GM21825 (cell line): ENCODE measurements around the gene DGUOK.
"Not testable (repeated sequence)": the region's sequence is repeated elsewhere in the genome, so short reads cannot be mapped to it uniquely, and the experiment has no call there.

Experiments used
- ATAC-seq: cut with Tn5 transposase; IDR thresholded peaks from one replicate; pipeline ENCODE4 v1.9.1; 2021; ENCODE audit warnings: mild to moderate bottlenecking, moderate library complexity; ENCODE audit not compliant: unreplicated experiment

The DGUOK gene

DNA sequence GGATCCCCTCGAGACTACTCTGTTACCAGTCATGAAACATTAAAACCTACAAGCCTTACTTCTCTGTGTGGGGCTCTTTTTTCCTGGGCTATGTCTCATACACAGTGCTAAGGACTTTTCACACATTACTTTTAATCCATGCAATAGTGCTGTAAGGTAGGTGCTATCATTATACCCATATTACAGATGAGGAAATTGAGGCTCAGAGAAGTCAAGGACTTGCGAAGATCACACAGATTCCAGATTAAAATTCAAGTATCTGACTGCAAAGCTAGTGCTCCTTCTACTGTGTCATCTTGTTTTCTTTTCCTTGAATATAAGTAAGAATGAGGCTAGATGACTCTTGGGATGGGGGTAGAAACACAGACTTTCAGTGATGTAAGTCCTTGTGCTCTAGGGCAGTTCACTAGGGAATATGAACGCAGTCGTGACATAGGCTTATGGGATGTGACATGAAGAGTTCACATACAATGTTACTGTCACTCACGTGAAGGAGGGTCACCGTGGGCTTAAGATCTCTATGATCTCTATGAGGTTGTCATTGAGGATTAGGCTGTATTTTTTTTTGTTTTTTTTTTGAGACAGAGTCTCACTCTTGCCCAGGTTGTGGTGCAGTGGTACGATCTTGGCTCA is 7.0 kb upstream of the DGUOK start:
- ATAC-seq, result no peak

DNA sequence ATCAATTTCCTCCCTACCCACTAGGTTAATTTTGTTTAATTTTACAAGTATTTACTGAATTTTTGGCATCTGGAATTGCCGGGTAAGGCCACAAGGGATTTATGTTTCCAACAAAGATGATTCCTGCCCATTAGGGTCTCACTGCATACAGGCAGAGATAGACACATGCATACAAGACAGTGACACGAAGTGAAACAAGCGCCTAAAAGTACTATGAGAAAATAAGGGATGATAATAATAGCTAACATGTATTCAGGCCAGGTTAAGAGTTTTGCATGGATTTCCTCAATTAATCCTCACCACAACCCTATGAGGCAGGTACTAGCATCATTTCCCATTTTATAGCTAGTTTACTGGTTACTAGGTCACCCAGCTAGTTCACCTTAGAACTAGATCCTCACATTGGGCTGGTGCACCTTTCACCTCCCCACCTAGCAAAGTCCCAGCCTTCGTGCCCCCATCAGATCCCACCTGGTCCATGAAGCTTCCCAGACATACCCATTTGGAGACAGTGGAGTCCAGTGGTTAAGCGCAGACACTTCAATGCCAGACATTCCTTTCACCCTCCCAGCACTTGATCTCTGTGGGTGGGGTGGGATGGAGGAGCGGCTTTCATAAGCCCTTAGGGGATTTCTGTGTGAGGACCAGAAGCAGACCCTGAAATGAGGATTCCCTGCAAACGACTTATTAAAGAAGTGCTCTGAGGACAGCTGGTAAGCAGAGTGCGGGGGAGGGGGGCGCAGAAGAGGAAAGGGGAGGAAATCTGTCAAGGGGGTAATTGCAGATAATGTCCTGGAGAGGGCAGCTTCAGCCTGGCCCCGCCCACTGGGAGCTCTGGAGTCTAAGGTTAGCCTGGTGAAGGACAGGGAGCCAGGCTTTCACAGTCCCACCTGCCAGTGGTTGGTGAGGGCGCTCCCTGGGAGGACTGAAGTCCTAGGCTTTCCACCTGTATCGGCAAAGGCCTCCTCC is 5.8 kb upstream of the DGUOK start:
- no peak for ATAC-seq

DNA sequence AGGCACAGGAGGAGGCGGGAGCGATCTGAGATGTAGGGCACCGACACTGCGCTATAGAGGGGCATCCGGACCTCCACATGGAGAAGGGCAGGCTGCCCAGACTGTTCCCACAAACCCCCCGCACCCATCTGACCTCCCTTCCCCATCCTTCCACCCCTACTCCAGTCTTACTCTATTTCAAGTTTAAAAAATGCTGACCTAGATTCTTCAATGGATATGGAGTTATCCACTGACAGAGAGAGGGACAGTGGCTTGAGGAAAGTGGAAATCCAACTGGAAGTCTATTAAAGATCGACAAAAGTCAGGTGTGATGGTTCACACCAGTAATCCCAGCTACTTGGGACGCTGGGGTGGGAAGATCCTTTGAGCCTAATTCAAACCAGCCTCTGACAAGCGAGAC is 5.1 kb upstream of the DGUOK start:
- ATAC-seq, result no peak

DNA sequence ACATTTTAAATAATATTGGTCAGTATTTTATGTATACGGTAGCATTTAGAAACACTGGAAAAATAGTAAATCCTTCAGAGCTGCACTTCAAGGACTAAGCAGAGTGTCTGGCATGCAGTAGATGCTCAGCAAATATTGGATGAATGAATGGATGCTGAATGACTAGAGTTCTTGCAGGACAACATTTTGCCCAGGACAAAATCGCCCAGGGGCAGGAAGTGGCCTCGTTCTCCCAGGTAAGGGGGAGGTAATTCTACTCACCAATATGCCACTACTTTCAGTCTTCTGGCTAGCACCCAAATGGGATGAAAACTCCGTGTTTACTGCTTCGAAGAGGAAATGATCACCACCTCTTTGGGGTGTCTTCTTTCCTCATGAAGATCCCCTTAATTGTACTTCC is 4.0 kb upstream of the DGUOK start:
- ATAC-seq, result no peak

DNA sequence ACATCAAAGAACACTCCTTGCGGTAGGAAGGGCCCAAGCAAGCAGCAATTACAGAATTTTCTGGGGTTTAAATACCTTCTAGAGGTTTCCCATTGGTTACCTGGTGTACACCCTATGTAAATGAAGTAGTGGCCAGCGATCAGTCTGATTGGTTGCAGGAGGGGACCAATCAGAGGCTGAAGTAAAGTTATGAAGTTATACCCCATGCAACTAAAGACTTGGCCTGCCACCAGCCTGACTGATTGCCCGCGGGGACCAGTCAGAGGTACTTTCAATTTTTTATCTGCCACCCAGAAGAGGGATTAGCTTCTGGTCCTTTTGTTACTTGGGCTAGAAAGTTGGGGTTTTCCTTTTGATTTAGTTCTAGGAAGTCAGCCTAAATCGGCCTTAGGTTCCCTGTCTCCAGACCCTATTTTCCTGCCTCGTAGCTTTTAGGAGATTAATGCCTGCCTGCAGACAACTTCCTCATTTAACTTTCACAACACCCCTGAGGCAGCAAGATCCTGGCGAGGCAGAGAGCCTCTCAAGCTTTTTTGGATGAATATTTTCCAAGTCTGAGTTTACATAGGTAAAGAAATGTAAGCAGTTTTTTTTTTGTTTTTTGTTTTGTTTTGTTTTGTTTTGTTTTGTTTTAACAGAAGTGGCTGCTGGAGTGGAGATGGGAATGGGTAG is 1.5 kb upstream of the DGUOK start:
- no peak for ATAC-seq

DNA sequence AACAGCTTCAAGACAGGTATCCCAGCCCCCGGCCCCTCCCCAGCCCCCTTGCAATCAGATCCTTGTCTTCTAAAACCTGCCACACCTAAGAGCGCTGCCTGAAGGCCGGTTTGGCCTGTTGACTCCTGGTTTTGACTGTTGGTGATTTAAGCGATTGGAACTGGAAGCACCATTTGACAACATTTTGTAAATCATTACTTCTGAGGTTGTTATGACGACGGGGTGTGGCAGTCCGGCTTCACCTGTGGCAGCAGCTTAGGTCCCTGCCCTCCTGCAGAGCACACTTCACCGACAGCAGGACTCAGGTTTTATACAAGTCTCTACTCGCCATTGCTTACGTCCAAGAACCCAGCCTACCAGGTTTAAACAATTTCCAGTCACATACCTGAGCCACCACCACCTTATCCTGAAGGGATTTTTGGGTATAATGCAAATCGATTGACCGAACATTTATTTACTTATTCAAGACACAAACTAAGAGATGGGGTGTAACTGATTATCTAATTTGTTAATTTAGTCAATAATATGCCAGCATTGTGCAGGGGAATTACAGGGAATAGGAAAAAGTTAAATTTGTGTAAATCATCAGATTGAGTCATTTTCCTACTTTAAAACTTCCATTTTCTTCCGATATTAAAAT is 707 bp upstream of the DGUOK start:
- no peak for ATAC-seq

DNA sequence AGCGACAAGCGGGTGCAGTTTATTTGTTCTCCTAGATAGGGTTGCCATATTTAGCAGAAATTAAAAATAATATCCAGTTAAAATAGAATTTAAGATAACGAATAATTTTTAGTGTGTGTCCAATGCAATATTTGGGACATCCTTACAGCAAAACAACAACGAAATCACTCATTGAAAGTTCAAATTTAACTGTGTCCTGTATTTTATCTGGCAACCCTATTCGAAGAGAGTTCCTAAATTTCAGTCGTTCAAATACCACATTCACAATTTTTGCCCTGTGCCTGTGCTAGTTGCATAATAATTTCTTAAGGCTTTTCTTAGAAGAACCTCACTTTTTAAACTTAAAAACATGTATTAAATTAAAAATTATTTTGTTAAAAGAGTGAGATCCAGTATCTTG is 664 bp downstream of the DGUOK start:
- no peak for ATAC-seq

DNA sequence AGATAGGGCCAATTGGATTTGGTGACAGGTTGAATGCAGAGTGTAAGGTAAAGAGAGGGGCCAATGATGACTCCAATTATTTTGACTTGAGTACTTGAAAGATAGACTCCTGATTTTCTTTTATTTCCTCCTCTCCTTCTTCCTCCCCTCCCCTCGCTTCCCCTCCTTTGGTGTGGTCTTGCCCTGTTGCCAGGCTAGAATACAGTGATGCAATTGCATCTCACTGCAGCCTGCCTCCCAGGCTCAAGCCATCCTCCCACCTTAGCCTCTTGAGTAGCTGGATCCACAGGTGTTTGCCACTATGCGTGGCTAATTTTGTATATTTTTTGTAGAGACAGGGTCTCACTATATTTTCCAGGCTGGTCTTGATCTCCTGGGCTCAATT is 2.3 kb downstream of the DGUOK start:
- no peak for ATAC-seq

DNA sequence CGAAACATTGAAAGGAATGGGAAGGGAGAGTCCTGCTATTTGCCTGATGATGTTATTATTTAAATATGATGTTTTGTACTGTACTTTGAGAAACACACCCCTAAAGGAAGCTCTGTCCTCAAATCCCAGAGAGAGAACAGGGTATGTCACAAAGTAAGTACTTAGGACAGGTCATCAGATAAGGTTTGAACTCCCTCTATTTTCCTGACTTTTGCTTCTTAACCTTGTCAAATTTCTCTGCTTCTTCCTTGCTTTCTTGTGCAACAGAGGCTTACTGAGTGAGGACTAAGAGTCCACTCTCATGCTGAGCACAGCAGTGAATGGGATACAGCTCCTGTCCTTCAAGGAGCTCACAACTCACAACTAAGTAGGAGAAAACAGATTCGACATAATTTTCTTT is 3.7 kb downstream of the DGUOK start:
- ATAC-seq, result no peak

DNA sequence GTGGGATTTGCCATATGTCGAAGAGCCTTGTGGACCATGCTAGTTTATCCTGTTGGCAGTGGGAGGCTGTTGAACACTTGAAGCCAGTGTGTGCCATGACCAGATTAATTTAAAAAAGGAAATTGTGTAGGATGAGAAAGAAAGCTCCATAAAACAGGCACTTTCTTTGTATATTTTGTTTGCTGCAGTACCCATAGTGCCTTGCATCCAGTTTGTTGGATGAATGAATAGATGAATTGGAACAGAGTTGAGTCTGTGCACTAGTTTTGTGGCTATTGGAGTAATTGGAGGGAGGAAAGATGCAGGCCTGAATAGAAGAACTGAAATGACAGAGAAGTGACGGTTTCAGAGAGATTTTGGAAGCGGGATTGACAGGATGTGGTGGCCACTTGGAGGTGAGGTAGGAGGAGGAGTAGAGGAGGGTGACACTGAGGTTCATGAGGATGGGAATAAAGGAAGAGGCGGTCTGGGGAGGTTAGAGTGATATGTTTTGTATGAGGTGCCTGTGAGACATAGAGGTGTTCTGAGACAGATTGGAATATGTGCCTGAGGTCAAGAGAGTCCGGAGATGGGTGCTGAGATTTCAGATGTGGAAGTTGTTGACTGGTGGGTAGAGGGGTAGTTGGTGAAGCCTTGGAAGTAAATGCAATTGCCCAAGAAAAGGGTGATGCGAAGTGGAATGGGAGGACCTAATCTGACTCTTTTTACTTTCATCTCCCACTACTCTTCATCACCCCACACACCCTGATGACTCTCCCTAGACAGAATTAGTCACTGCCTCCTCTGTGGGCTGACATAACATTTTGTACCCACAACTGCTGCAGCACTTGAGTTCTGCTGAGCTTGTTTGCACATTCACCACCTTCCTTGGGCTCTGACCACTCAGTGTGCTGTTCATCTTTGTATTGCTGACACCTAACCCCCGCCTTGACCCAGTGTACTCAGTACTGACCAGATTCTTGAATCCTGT is 5.1 kb downstream of the DGUOK start:
- ATAC-seq, result no peak

DNA sequence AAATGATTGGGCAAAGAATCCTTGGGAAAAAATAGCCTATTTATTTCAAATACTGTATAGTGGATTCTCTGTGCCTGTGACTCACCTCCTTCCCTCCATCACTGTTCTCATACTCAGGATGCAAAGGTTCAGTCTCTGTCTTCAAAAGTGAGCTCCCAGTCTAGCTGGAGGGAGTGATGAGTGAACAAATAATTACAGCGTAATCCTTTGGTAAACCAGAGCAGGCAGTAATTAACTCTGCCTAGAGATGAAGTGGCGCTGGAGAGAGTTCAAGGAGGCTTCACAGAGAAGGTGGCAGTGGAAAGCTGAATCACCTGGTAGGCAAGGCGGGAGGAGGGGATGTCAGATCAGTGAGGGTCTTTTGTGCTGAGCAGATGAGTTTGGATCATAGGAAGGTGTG is 6.5 kb downstream of the DGUOK start:
- no peak for ATAC-seq

DNA sequence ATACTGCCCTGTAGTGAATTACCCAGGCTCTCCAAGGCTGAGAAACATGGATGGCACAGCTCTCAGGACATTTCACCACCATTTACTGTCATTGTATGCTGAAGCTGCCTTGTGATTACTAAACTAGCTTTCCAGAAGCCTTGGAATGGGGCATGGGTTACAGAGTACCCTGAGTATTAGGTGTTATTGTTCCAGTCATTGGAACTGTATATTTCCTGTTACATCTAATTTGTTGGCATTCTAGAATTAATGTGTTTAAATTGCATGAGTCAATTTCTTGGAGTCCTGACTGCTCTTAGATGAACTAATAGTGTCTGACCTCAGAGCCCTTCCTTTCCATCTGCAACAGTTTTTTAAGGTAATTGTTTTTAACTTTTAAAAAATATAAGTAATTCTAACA is 9.0 kb downstream of the DGUOK start:
- ATAC-seq, result no peak

DNA sequence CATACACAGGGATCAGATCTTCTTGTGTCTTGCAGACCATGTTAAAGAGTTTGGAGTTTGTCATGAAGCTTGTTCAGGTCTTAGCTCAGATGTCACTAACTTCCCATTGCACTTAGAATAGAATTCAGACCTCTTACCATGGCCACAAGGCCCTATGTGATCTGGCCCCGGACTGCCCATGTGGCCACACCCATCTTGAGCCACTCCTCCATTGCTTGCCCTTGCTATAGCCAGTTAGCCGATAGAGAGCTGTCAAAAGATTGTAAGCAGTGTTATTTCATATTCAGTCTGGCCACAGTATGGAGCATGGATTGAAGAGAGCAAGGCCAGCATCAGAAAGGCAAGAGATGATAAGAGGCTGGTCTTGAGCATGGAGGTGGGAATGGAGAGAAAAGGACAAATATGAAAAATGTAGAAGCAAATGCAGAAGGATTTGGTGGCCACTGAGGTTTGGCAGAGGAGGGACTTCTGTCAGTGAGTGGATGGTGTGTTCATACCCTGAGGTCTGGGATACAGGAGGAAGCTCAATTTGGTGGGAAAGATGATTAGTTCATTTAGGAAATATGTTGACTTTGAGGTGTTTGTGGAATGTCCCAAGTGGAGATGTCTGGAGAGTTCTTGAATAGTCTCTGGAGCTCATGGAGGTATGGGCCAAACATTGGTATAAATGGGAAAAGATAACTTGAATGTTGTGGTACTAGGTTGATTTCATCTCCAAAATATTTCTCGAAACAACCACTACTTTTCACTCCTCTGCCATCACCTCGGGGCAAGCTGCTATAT is 10.6 kb downstream of the DGUOK start:
- ATAC-seq, result no peak

DNA sequence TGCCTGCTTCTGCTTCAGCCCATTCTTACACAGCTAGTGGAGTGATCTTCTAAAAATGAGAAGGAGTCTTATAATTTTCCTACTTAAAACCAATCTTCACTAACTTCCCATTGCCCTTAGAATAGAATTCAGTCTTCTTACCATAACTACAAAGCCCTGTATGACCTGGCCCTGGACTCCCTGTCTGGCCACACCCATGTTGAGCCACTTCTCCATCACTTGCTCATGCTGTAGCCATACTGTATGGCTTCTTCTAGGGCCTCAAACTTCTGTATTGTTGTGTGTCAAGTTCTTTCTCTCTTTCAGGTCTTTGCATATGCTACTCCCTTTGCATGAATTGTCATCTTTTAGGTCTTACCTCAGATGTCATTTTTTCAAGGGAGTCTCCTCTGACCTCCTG is 11.2 kb downstream of the DGUOK start:
- ATAC-seq, result no peak

DNA sequence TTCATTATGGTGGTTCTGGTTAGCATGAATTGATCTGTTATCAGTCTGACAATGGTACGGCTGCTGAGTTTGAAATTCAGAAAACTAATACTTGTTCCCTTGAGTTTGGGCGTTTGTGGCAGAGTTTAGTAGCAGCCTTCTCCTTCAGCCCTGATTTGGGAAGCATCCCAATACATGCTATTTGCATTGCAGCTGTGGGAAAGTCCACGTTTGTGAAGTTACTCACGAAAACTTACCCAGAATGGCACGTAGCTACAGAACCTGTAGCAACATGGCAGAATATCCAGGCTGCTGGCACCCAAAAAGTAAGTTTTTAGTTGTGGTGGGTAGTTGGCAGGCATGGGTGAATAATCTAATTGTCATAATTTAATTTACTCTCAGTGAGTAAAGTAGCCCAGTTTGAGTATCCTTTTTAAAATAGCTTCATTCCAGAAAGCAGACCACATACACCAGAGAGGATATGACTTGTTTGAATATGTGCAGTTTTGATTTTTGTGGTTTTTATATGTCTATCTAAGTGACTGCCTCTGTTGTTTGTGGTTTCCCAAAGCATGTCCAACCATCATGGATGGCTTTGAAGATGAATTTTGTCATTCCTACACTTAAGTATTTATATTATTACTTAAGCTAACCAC is 12.2 kb downstream of the DGUOK start:
- ATAC-seq, result no peak

DNA sequence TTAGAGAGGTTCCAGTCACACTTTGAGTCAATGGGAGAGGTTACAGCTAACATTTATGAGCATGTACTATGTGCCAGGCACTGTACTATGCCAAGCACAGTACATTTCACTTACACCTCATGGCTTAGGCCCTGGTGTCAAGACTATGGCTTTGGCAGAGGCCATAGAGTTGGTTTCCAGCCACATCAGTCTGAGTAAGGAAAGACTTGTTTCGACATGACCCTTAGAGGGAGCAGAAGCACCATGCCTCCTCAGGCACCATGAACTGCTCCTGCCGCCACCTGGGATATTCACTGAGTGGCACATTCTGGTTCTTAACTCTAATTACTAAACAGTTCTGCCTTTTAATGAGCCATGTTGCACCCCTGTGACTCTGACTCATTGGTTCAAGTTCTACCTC is 12.7 kb downstream of the DGUOK start:
- no peak for ATAC-seq

DNA sequence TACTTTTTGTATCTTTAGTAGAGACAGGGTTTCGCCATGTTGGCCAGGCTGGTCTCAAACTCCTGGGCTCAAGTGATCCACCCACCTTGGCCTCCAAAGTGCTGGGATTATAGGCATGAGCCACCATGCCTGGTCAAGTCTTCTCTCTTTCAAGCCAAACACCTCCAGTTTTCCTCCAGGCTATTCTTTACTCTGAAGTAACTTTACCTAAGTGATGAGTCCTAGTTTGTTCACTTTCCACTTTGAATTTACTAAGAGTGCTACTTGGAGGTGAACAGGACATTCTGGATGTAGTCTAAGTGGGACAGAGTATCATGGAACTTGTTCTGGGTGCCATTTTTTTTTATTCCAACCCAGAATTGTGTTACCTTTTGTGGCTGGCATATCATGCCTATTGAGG is 13.4 kb downstream of the DGUOK start:
- not testable (repeated sequence) for ATAC-seq

DNA sequence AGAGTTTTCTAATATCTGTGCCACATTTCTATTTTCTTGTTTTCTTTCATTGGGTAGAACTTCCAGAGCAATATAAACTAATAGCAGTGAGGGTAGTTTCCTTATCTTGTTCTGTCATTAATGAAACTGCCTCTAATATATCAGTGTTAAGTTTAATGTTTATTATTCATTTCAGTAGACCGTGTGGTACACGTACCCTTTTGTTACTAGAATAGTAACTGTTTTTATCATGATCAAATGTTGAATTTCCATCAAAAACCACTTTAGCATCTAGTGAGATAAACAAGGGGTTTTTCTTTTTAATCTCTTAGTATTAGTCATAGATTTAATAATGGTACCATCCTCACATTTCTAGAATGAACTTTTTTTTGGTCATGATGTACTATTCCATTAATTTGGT is 16.0 kb downstream of the DGUOK start:
- ATAC-seq, result no peak

DNA sequence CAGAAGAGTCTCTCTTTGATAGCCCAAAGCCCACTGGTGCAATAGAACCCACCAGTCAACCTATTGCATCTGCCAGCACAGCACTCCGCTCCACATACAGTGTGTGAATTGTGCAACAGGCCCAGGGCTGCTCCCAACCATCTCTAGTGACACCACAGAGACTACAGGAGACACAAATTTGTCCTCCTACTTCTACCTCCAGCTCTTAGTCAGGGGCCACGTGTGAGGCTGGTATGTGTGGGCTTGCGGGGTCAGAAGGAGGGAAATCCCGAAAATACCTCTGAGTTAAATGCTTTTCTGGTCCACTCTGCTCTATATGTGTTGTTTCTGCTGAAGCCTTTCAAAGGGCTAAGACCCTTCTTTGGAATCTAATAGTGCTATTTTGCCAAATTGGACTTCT is 18.0 kb downstream of the DGUOK start:
- no peak for ATAC-seq
